Middle frontal gyrus (tissue), 1 donor: ENCODE data around the gene WNT6.
A peak's percentile ranks its signal among the peaks of the same experiment; 100 is the strongest.

Experiments
- DNase-seq: peaks from one replicate; pipeline ENCODE4 v3.0.0-alpha.2; 2015; ENCODE audit warnings: low spot score; ENCODE audit errors: extremely low spot score

The WNT6 gene

GRCh38 chr2:218892693-218893348 lies 33.2 kb downstream of the WNT6 start:
- DNase-seq, result peak; percentile 40

GRCh38 chr2:218893349-218894150 lies 33.9 kb downstream of the WNT6 start:
- DNase-seq, result no peak

GRCh38 chr2:218894151-218894879 lies 34.7 kb downstream of the WNT6 start:
- DNase-seq, result no peak

GRCh38 chr2:218894880-218895157 lies 35.2 kb downstream of the WNT6 start:
- DNase-seq, result no peak

GRCh38 chr2:218895326-218895725 lies 35.7 kb downstream of the WNT6 start:
- no peak for DNase-seq

GRCh38 chr2:218895759-218896500 lies 36.3 kb downstream of the WNT6 start:
- no peak for DNase-seq

- no peak for DNase-seq
Observed at GRCh38 chr2:218896501-218897393, 37.1 kb downstream of the WNT6 start.

- DNase-seq, result no peak
Observed at GRCh38 chr2:218897394-218898108, 37.9 kb downstream of the WNT6 start.

GRCh38 chr2:218898109-218898878 lies 38.7 kb downstream of the WNT6 start:
- no peak for DNase-seq

- no peak for DNase-seq
Observed at GRCh38 chr2:218899147-218899546, 39.5 kb downstream of the WNT6 start.

- DNase-seq, result no peak
Observed at GRCh38 chr2:218902427-218902826, 42.8 kb downstream of the WNT6 start.

- no peak for DNase-seq
Observed at GRCh38 chr2:218904176-218904575, 44.6 kb downstream of the WNT6 start.

- DNase-seq, result peak; percentile 82
Observed at GRCh38 chr2:218908721-218909619, 49.4 kb downstream of the WNT6 start.

- no peak for DNase-seq
Observed at GRCh38 chr2:218910741-218911140, 51.1 kb downstream of the WNT6 start.

GRCh38 chr2:218920504-218920903 lies 60.9 kb downstream of the WNT6 start:
- no peak for DNase-seq
